ENCODE data around the gene ARHGEF18.

ARHGEF18 gene

GRCh38 chr19:7370546-7370945 lies 21.8 kb downstream of the ARHGEF18 start:
- no peak for DNase-seq (ENCODE audit: low read depth, low spot score)
- H3K36me3 ChIP-seq (ENCODE audit: insufficient read depth, low read length) = no peaks in the 10 kb centered on the region

DNA sequence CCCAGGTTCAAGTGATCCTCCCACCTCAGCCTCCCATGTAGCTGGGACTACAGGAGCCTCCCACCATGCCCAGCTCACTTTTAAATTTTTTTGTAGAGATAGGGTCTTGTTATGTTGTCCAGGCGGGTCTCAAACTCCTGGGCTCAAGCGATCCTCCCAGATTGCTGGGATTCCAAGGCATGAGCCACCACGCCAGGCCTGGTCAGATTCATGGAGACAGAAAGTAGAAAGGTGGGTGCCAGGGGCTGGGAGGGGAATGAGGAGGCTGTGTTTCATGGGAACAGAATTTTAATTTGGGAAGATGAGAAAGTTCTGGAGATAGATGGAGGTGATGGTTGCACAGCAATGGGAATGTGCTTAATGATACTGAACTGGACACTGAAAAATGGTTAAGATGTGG lies 22.3 kb downstream of the ARHGEF18 start:
- DNase-seq (ENCODE audit: low read depth, low spot score) = no peak
- Histone ChIP-seq H3K9ac (ENCODE audit: insufficient read length) (no peak overlapping the region), H3K9me3 (ENCODE audit: low read depth, low read length) (no peaks in the 10 kb centered on the region), H3K4me3 (no peak overlapping the region), H3K36me3 (ENCODE audit: insufficient read depth, low read length) (no peaks in the 10 kb centered on the region), H3K27ac (no peak overlapping the region)
- no peak for TF ChIP-seq FOXP2 (optimal IDR thresholded peaks at IDR 0.05; ENCODE audit: control extremely low read depth, extremely low read length, insufficient read depth)
- no peak for TF ChIP-seq POLR2AphosphoS5 (IDR thresholded peaks at IDR 0.05; ENCODE audit: borderline replicate concordance, low read depth, low read length)
- no peak for TF ChIP-seq EZH2 (IDR thresholded peaks at IDR 0.05)

More at GRCh38 chr19:7370546-7370945, 21.8 kb downstream of the ARHGEF18 start:
- H3K9ac ChIP-seq (ENCODE audit: insufficient read length) = no peak overlapping the region
- H3K9me3 ChIP-seq (ENCODE audit: low read depth, low read length) = no peaks in the 10 kb centered on the region
- no peak for TF ChIP-seq EZH2 (IDR thresholded peaks at IDR 0.05)
- TF ChIP-seq FOXP2 (optimal IDR thresholded peaks at IDR 0.05; ENCODE audit: control extremely low read depth, extremely low read length, insufficient read depth) = no peak
- TF ChIP-seq POLR2AphosphoS5 (IDR thresholded peaks at IDR 0.05; ENCODE audit: borderline replicate concordance, low read depth, low read length) = no peak
- H3K4me3 ChIP-seq = no peak overlapping the region
- H3K27ac ChIP-seq = no peak overlapping the region

GRCh38 chr19:7372810-7373209 lies 24.1 kb downstream of the ARHGEF18 start:
- H3K9me3 ChIP-seq (ENCODE audit: low read depth, low read length) = no peaks in the 10 kb centered on the region
- no peak overlapping the region for H3K9ac ChIP-seq (ENCODE audit: insufficient read length)
- H3K4me3 ChIP-seq = no peak overlapping the region
- DNase-seq (ENCODE audit: low read depth, low spot score) = no peak
- no peaks in the 10 kb centered on the region for H3K36me3 ChIP-seq (ENCODE audit: insufficient read depth, low read length)
- H3K27ac ChIP-seq = no peak overlapping the region
- TF ChIP-seq FOXP2 (optimal IDR thresholded peaks at IDR 0.05; ENCODE audit: control extremely low read depth, extremely low read length, insufficient read depth) (no peak), EZH2 (IDR thresholded peaks at IDR 0.05) (no peak), POLR2AphosphoS5 (IDR thresholded peaks at IDR 0.05; ENCODE audit: borderline replicate concordance, low read depth, low read length) (no peak)

GRCh38 chr19:7373862-7374261 lies 25.1 kb downstream of the ARHGEF18 start:
- TF ChIP-seq POLR2AphosphoS5 (IDR thresholded peaks at IDR 0.05; ENCODE audit: borderline replicate concordance, low read depth, low read length) (no peak), EZH2 (IDR thresholded peaks at IDR 0.05) (no peak), FOXP2 (optimal IDR thresholded peaks at IDR 0.05; ENCODE audit: control extremely low read depth, extremely low read length, insufficient read depth) (no peak)
- Histone ChIP-seq H3K27ac (no peak overlapping the region), H3K9me3 (ENCODE audit: low read depth, low read length) (no peaks in the 10 kb centered on the region), H3K9ac (ENCODE audit: insufficient read length) (no peak overlapping the region), H3K36me3 (ENCODE audit: insufficient read depth, low read length) (no peaks in the 10 kb centered on the region), H3K4me3 (no peak overlapping the region)
- DNase-seq (ENCODE audit: low read depth, low spot score) = no peak

- no peak for DNase-seq (ENCODE audit: low read depth, low spot score)
- Histone ChIP-seq H3K27ac (no peak overlapping the region), H3K9ac (ENCODE audit: insufficient read length) (no peak overlapping the region), H3K36me3 (ENCODE audit: insufficient read depth, low read length) (no peaks in the 10 kb centered on the region), H3K4me3 (no peak overlapping the region), H3K9me3 (ENCODE audit: low read depth, low read length) (no peaks in the 10 kb centered on the region)
- TF ChIP-seq EZH2 (IDR thresholded peaks at IDR 0.05) (no peak), POLR2AphosphoS5 (IDR thresholded peaks at IDR 0.05; ENCODE audit: borderline replicate concordance, low read depth, low read length) (no peak), FOXP2 (optimal IDR thresholded peaks at IDR 0.05; ENCODE audit: control extremely low read depth, extremely low read length, insufficient read depth) (no peak)
These were observed 27.6 kb downstream of the ARHGEF18 start for GRCh38 chr19:7376151-7376852.

DNA sequence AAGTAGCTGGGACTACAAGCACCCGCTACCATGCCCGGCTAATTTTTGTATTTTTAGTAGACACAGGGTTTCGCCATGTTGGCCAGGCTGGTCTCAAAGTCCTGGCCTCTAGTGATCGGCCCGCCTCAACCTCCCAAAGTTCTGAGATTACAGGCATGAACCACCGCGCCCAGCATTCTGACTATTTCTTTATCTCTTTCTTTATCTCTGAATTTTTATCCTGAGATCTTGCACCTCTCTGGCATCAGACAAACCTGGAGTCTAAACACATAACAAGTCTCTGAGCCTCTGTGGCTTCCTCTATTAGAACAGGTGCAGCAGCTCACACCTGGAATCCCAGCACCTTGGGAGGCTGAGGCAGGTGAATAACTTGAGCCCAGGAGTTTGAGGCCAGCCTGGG lies 28.5 kb downstream of the ARHGEF18 start:
- Histone ChIP-seq H3K9me3 (ENCODE audit: low read depth, low read length) (no peaks in the 10 kb centered on the region), H3K9ac (ENCODE audit: insufficient read length) (no peak overlapping the region), H3K36me3 (ENCODE audit: insufficient read depth, low read length) (no peaks in the 10 kb centered on the region), H3K4me3 (no peak overlapping the region), H3K27ac (no peak overlapping the region)
- DNase-seq (ENCODE audit: low read depth, low spot score) = no peak
- TF ChIP-seq POLR2AphosphoS5 (IDR thresholded peaks at IDR 0.05; ENCODE audit: borderline replicate concordance, low read depth, low read length) (no peak), EZH2 (IDR thresholded peaks at IDR 0.05) (no peak), FOXP2 (optimal IDR thresholded peaks at IDR 0.05; ENCODE audit: control extremely low read depth, extremely low read length, insufficient read depth) (no peak)

DNA sequence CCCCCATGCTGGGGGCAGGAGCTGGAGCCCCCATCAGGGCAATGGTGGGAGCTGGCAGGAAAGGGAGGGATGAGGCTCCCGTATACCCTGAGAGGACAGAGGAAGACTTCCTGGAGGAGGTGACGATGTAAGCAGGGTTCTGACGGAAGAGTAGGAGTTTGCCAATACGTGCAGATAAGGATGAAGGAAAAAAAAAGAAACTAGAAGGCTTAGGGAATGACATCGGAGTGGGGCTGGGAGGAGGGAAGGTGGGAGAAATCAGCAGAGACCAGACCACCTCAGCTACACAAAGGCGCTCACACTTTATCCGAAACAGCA lies 32.3 kb downstream of the ARHGEF18 start:
- no peak overlapping the region for H3K4me3 ChIP-seq
- H3K9me3 ChIP-seq (ENCODE audit: low read depth, low read length) = no peaks in the 10 kb centered on the region
- TF ChIP-seq POLR2AphosphoS5 (IDR thresholded peaks at IDR 0.05; ENCODE audit: borderline replicate concordance, low read depth, low read length) (no peak), EZH2 (IDR thresholded peaks at IDR 0.05) (no peak), FOXP2 (optimal IDR thresholded peaks at IDR 0.05; ENCODE audit: control extremely low read depth, extremely low read length, insufficient read depth) (no peak)
- no peak for DNase-seq (ENCODE audit: low read depth, low spot score)
- H3K27ac ChIP-seq = no peak overlapping the region
- H3K9ac ChIP-seq (ENCODE audit: insufficient read length) = no peak overlapping the region
- H3K36me3 ChIP-seq (ENCODE audit: insufficient read depth, low read length) = no peaks in the 10 kb centered on the region

DNA sequence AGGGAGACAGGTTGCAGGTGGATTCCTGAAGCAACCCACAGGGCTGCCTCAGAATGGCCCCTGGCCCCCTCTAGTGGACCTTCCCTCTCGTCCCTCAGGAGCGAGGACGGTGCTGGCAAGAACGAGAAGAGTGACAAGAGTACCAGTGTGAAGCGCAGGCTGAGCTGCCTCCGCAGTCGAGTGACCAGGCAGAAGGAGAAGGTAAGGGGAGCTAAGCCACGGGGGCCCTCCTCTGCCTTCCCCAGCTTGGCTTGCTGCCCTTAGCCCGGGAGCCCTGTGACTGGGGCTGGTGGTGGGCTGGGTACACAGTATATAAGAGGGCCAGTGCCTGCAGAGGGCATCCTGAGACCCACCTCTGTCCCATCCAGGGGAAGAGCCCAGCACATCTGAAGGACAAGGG lies 34.0 kb downstream of the ARHGEF18 start:
- no peak overlapping the region for H3K9ac ChIP-seq (ENCODE audit: insufficient read length)
- no peak overlapping the region for H3K4me3 ChIP-seq
- DNase-seq (ENCODE audit: low read depth, low spot score) = no peak
- no peaks in the 10 kb centered on the region for H3K9me3 ChIP-seq (ENCODE audit: low read depth, low read length)
- H3K27ac ChIP-seq = no peak overlapping the region
- no peaks in the 10 kb centered on the region for H3K36me3 ChIP-seq (ENCODE audit: insufficient read depth, low read length)
- TF ChIP-seq EZH2 (IDR thresholded peaks at IDR 0.05) (no peak), POLR2AphosphoS5 (IDR thresholded peaks at IDR 0.05; ENCODE audit: borderline replicate concordance, low read depth, low read length) (no peak), FOXP2 (optimal IDR thresholded peaks at IDR 0.05; ENCODE audit: control extremely low read depth, extremely low read length, insufficient read depth) (no peak)

- Histone ChIP-seq H3K9ac (ENCODE audit: insufficient read length) (no peak overlapping the region), H3K36me3 (ENCODE audit: insufficient read depth, low read length) (no peaks in the 10 kb centered on the region), H3K4me3 (no peak overlapping the region), H3K9me3 (ENCODE audit: low read depth, low read length) (no peaks in the 10 kb centered on the region), H3K27ac (no peak overlapping the region)
- no peak for DNase-seq (ENCODE audit: low read depth, low spot score)
- TF ChIP-seq FOXP2 (optimal IDR thresholded peaks at IDR 0.05; ENCODE audit: control extremely low read depth, extremely low read length, insufficient read depth) (no peak), POLR2AphosphoS5 (IDR thresholded peaks at IDR 0.05; ENCODE audit: borderline replicate concordance, low read depth, low read length) (no peak), EZH2 (IDR thresholded peaks at IDR 0.05) (no peak)
These were observed 34.5 kb downstream of the ARHGEF18 start for GRCh38 chr19:7383284-7383683.
